Pulmonary artery endothelial cell (primary cell): ENCODE results near the gene HPX. TPM values are rescaled to one million over a fixed set of nuclear protein-coding genes. Genes with fewer than 3 reads are reported as not detected.

Source experiments
- DNase-seq: peaks from one replicate; pipeline ENCODE4 v3.0.0-alpha.2; 2011; ENCODE audit warnings: low read depth, low spot score
- total RNA-seq: library from RNA; depleted of rRNA; stranded (reverse); fragments of >200 nt; gene quantifications from 2 replicates; pipeline ENCODE4 v1.2.3, GENCODE V29; 2014

Gene HPX
- total RNA-seq, 1 donor from 2014 or later = 0.13 TPM

GRCh38 chr11:6459099-6459450, 18.3 kb upstream of the HPX start:
- no peak for DNase-seq

GRCh38 chr11:6458352-6459098, 17.7 kb upstream of the HPX start:
- no peak for DNase-seq

- DNase-seq = no peak
Measured at GRCh38 chr11:6457581-6458320, 17.0 kb upstream of the HPX start.

GRCh38 chr11:6456361-6457073, 15.7 kb upstream of the HPX start:
- no peak for DNase-seq

- DNase-seq = no peak
Measured at GRCh38 chr11:6455070-6455469, 14.3 kb upstream of the HPX start.

GRCh38 chr11:6453152-6453551, 12.4 kb upstream of the HPX start:
- DNase-seq = no peak

- no peak for DNase-seq
Measured at GRCh38 chr11:6452219-6452618, 11.4 kb upstream of the HPX start.

GRCh38 chr11:6448574-6448973, 7.8 kb upstream of the HPX start:
- no peak for DNase-seq

GRCh38 chr11:6443269-6444003, 2.6 kb upstream of the HPX start:
- DNase-seq = peak; percentile 5

GRCh38 chr11:6442441-6442840, 1.7 kb upstream of the HPX start:
- DNase-seq = no peak

- DNase-seq = peak; percentile 20
Measured at GRCh38 chr11:6438979-6439571, 1.7 kb downstream of the HPX start.

- DNase-seq = no peak
Measured at GRCh38 chr11:6437993-6438392, 2.8 kb downstream of the HPX start.

GRCh38 chr11:6437423-6437822, 3.4 kb downstream of the HPX start:
- no peak for DNase-seq

- DNase-seq = no peak
Measured at GRCh38 chr11:6433998-6434660, 6.7 kb downstream of the HPX start.

GRCh38 chr11:6431861-6432260, 8.9 kb downstream of the HPX start:
- DNase-seq = no peak

- no peak for DNase-seq
Measured at GRCh38 chr11:6427516-6427915, 13.3 kb downstream of the HPX start.

- no peak for DNase-seq
Measured at GRCh38 chr11:6420677-6421076, 20.1 kb downstream of the HPX start.

GRCh38 chr11:6419009-6419631, 21.7 kb downstream of the HPX start, which contains the start of gene APBB1:
Gene APBB1, minus strand, starts transcription at chr11:6419094. Its CDS starts 7,747 bp downstream, at chr11:6411347.
- no peak for DNase-seq

GRCh38 chr11:6418557-6419008, 22.2 kb downstream of the HPX start:
- no peak for DNase-seq

GRCh38 chr11:6417907-6418556, 22.8 kb downstream of the HPX start:
- DNase-seq = no peak
